Choroid plexus epithelial cell (primary cell): Measurements from ENCODE around the gene GTPBP6.

Experiments
- DNase-seq: peaks from one replicate; pipeline ENCODE4 v3.0.0-alpha.2; 2010; ENCODE audit warnings: low read depth
- H3K4me3 ChIP-seq: 2 replicates; pipeline ENCODE4 v1.5.1; 2011; ENCODE audit warnings: low read depth, mild to moderate bottlenecking, control low read depth, low read length, moderate library complexity
- CTCF ChIP-seq: conservative IDR thresholded peaks from 2 replicates; pipeline ENCODE4 v1.5.1; 2011; ENCODE audit warnings: low read depth, mild to moderate bottlenecking, control low read depth, inconsistent platforms, low read length, moderate library complexity

GTPBP6 gene

GRCh38 chrX:361231-362145, 42.9 kb upstream of the GTPBP6 start:
- no peak overlapping the region for H3K4me3 ChIP-seq
- DNase-seq, result no peak
- no peak for TF ChIP-seq CTCF

- no peak for TF ChIP-seq CTCF
- no peak overlapping the region for H3K4me3 ChIP-seq
- no peak for DNase-seq
Observed at GRCh38 chrX:360496-361150, 42.0 kb upstream of the GTPBP6 start.

GRCh38 chrX:358651-359143, 40.1 kb upstream of the GTPBP6 start:
- DNase-seq, result no peak
- TF ChIP-seq CTCF, result no peak
- no peak overlapping the region for H3K4me3 ChIP-seq

GRCh38 chrX:357693-358471, 39.3 kb upstream of the GTPBP6 start:
- peak; percentile 63 for DNase-seq
- H3K4me3 ChIP-seq, result no peak overlapping the region
- TF ChIP-seq CTCF, result no peak

- no peak overlapping the region for H3K4me3 ChIP-seq
- no peak for TF ChIP-seq CTCF
- no peak for DNase-seq
Observed at GRCh38 chrX:357035-357692, 38.6 kb upstream of the GTPBP6 start.

- no peak for TF ChIP-seq CTCF
- DNase-seq, result peak; percentile 69
- H3K4me3 ChIP-seq, result no peak overlapping the region
Observed at GRCh38 chrX:356385-357034, 37.9 kb upstream of the GTPBP6 start.
